GM18907 (cell line): Measurements from ENCODE around the gene TTC33.

Experiments
- ATAC-seq: cut with Tn5 transposase; IDR thresholded peaks from one replicate; pipeline ENCODE4 v1.9.1; 2021; ENCODE audit warnings: mild to moderate bottlenecking, moderate library complexity; ENCODE audit not compliant: unreplicated experiment

The TTC33 gene

DNA sequence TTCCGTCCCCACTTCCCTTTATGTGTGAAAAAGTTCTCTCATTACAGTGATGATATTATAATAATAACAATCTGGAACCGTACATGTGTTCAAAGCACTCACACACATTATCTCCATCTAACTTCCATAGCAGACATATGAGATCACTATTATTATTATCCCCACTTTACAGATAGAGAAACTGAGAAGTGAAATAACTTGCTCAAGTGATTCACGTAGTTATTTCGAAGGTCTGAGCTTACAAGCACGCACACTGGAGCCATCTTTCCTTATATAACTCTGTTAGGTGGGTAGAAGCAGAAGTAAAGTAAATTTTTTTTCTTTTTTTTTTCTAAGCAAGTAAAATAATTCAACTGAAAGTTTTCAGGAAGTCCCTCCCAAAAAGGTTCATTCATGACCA lies 139.0 kb downstream of the TTC33 start:
- no peak for ATAC-seq

DNA sequence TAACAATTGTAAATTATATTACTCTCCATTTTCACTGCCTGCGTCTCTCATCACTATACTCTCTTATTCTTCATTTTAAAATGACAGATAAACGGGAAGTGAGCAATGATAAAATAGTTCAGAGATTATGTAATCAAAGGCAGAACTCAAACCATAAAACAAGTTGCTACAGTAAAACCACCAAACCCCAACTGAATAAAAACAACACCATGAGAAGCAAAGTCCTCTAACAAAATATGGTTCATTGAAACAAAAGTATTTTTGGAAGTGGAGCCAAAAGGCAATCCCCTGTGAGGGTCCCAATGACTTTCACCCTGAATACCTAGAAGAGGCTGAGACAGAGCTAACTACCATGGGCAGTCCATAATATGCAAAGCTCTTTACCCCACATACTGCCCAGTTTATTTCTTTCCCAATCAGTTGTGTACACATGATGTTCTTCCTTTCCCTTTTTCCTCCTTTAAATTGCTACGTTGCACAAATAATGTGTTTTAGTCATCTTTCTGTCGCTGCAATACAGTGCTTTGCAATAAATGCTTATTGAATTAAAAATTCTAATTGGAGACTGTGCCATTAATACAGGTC lies 140.1 kb downstream of the TTC33 start:
- ATAC-seq: no peak

DNA sequence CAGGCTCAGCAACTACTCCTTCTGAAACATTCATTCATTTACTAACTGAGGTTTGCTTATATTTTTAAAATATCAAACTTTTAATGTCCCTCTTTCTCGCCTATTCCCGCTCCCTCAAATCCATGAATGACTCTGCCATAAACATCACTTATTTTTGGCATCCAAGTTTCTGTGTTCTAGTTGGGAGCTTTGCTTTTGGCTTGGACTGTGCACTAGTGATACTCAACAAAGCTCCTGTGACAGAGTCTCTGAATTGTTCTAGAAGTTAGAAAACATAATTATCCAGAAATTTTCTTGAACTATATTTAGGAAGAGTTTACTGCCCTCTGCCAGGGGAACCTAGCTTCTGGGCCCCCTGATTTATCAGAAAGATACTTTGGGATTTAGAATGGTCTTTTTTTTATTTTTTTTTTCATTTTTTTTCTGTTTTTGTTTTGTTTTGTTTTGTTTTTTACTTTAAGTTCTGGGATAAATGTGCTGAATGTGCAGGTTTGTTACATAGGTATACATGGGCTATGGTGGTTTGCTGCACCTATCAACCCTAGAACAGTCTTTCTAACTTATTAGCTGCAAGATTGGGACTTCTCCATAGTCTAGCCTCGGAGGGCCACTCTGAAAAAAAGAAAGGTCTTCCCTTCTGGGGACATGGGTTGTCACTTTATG lies 140.7 kb downstream of the TTC33 start:
- no peak for ATAC-seq

DNA sequence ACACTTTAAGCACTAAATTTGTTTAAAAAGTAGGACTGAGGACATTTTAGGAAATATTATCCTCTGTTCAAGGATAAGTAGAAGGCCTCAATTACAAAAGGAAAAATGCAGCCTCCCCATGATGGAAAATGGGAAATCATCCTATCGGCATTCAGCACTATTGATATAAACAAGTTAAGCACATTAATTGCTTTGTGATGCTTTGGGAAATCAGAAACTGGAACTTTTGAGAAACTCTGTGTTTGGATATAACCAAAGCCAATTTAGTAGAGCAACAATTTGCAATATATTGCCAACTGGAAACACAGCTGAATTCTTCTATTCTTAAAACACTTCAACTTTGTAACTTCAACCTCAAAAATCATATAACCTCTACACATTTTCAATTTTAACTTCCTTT lies 141.3 kb downstream of the TTC33 start:
- no peak for ATAC-seq

DNA sequence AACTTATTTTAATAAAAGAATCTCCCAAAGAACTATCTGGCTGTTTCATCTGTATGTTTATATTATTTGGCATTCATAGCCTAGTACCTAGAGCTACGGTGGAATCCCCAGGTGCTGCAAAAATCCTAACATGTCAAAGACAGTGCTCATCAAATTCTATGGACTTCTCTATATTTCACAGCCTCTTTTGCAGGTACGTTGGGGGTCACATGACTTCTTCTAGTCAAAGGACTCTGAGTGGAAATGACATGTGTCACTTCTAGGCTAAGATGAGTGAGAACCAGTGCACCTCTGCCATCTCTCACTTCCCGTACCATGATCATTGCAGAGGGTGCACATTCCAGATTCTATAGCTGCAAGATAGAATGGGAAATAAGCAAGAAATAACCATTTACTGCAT lies 148.6 kb downstream of the TTC33 start:
- no peak for ATAC-seq

DNA sequence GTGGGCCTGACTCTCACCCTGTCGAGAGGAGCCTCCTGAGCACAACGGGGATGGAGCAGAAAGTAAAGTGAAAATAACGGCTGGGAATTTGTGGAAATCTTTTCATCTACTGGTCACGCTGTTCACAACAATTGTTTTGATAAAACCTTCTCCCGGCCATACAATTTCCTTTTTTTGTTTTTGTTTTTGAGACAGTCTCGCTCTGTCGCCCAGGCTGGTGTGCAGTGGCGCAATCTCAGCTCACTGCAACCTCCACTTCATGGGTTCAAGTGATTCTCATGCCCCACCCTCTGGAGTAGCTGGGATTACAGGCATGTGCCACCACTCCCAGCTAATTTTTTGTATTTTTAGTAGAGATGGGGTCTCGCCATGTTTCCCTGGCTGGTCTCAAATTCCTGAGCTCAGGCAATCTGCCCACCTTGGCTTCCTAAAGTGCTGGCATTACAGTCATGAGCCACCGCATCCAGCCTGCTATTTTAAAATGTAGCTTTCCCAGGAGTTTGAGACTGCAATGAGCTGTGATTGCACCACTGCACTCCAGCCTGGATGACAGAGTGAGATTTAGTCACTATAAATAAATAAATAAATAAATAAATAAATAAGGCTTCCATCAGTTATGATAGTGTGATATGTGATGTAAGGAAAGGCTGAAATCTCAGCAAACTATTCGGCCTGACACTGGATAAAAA lies 149.5 kb downstream of the TTC33 start:
- no peak for ATAC-seq

DNA sequence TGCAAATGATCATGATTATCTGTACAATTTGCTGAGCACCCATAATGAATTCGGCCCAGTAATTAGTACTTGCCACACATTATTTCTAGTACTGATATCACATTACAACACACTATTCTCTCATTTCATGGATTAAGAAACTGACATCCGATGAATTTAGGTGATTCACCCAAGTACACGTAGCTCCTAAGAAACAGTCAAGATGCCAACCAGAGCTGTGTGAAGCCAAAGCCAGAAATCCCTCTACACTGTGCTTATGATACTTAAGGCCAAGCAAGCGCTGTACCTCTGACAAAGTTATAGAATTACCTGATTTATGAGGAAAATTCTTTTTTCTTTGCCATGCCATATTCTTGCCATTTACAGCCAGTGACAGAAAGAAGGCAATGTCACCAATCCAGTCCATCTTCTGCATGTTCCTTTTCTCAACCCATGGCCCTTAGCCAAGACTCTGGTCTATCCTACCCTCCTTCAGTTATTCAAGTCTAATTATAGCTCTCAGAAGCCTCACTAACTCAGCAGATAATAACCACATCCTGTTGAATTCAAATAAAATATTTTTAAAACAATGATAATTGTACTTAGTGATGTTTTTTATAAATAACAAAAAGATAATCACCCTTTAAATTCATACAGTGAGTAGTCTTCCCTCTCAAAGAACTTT lies 150.3 kb downstream of the TTC33 start:
- ATAC-seq: no peak

DNA sequence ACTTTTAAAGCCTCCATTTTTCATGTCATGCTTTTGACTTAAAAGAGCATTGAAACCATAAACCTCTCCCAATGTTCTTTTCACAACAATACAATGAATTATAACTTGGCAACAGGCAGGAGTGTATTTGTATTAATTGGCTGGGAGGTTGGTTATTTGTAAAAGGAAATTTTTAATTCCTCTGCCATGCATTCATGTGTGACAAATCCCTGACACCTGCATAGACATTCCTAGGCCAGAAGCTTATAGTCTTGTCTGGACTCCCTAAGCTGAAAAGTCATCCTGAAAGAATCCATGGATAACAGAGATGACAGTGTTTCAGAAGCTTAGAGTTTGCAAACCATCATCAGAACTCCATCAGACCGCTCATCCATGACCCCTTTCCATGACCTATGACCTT lies 152.4 kb downstream of the TTC33 start:
- ATAC-seq: no peak

DNA sequence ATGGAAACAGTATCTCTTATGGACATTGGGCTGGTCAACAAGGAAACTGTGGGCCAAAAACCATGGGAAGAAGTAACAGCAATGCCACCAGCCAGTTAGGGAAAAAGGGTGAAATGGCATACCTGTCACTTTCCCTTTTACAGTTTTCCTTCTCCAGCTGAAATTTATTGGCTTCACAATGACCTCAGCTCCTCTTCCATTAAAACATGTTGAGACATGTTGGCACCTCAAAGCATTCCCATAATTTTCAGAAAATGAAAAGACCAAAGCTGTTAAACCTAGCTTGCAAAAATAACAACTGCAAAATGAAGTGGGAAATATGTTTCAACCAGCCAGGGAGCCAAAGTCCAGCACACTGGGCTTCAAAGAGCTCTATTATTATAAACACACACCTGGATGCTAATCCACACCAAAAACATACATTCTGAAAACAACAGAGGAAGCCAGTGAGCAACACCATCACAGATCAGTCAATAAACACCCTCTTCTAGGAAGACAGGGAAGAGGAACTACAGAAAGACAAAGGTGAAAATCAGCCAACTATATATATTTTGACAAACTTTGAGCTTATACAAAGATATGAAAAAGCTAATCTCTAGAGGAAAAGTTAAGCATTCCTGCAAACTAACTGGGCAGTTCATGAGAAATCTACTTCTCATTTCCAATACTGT lies 154.4 kb downstream of the TTC33 start:
- ATAC-seq: no peak

DNA sequence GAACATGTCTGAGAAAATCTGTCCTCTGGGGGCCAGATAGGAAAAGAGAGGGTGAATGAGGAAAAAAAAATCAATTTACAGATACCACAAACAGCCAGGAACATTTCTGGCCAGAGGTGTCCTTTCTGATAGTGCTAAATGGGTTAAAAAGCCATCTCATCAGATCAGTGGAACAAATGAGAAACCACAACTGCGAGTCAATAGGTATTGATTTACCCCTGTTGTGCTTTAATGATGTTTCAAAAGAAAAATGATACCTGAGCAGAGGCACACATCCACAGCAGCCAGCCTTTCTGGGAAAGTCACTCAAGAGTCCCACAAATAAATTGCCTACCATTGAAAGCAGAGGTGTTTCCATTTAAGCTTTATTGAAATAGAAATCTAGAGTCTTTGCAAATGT lies 155.4 kb downstream of the TTC33 start:
- ATAC-seq: no peak

DNA sequence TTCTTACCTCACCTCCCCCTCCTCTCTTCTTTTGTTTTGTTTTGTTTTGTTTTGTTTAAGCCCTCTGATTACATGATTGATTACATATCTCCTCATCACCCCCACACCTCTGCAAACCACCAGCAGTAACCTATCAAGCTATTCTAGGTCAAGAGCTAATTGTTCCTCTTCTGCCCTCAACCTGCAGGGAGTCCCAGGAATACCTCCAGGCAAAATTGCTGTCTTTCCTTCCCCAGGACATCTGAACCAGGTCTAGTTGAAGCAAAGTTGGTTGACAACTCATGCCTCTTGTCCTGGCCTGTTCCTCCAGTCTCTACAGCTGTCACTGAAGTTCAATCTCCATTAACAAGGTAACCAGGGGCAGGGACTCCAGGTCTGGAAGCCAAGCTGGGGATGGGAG lies 156.1 kb downstream of the TTC33 start:
- no peak for ATAC-seq

DNA sequence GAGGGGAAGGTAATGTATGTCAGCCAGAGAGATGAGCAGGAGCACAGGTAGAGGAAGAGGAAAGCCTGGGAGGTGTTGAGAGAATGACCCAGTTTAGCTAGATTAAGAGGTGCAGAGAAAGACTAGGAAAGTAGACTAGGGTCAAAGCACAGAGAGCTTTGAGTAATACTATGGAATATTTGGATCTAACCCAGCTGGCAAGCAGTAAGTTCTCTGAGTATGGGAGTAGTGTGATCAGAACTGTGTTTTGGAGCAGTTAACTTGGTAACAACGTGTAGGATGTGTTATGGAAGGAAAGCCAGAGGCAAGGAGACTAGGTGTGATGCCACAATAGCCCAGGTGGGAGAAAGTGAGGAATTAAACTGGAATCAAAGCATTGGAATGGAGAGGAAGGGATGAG lies 160.9 kb downstream of the TTC33 start:
- no peak for ATAC-seq

DNA sequence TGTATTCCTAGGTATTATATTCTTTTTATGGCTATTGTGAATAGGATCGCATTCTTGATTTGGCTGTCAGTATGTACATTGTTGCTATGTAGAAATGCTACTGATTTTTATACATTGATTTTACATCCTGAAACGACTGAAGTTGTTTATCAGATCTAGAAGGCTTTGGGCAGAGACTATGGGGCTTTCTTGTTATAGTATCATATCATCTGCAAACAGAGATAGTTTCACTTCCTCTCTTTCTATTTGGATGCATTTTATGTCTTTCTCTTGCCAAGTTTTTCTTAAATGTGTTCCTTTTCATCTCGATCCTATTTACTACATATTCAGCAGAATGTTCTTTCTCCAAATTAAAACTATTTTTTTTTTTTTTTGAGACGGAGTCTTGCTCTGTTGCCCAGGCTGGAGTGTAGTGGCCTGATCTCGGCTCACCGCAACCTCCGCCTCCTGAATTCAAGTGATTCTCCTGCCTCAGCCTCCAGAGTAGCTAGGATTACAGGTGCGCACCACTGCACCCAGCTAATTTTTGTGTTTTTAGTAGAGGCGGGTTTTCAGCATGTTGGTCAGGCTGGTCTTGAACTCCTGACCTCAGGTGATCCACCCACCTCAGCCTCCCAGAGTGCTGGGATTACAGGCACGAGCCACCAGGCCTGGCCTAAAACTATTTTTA lies 163.9 kb downstream of the TTC33 start:
- ATAC-seq: peak; percentile 95

DNA sequence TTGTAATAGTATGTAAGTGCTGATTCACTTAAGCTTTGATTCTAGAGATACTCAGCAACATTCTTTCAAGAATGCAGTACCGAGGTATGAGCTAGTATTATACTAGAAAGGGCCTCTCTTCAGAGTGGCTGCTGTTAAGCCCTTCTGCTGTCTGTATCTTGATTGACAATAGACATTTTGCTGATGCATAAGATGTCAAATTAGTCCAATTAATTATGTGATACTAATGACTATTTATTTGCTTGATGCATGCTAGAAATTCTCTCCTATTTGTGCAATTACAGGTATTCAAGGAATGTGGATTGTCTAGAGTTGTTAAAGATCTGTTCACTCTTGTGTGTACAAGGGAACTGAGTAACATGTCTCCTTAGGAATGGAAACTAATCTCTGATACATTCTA lies 168.4 kb downstream of the TTC33 start:
- ATAC-seq: no peak

DNA sequence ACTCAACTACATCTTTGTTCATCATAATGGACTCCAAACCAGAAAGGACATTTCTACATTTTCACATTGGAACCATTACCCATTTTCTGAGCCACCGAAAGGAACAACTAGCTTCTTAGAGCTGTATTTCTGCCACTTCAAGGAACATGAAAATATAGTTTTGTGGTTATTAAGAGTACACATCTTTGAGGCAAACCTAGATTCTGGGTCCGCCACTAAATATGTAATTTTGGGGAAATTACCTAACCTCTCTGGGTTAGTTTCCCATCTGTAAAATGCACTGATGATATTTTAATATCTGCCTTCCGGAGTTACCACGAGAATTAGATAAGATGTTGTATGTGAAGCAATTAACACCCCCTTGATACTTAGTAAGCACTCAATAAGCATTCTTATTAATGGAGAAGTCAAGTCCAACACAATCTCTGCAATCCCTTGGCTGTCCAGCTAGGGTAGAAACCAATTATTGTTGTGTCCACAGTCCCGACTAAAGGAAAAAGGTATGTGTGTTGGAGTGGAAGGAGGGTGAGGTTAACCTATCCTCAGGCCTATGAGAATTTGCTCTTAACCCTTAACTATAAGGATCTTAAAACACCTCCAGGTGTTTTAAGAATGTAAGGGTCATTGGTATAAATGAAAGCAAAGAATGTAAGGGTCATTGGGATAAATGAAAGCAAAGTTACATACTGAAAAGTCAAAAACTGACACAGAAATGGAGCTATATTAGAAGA lies 170.1 kb downstream of the TTC33 start:
- no peak for ATAC-seq

DNA sequence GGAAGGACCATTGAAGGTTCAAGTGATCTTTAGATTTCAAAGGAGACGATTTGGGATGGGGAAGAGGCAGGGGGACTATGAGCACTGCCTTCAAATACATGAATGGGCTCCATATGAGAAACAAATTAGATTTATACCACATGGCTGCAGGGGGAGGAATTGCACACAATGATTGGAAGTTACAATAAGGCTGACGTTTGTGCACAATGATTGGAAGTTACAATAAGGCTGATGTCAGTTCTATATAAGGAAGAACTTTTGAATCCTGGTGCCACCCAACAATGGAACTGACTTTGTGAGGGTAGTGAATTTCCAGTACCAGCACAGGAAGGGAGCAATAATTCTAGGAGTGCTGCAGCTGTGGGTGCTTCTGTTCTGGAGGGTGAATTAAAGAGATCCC lies 171.7 kb downstream of the TTC33 start:
- ATAC-seq: no peak

DNA sequence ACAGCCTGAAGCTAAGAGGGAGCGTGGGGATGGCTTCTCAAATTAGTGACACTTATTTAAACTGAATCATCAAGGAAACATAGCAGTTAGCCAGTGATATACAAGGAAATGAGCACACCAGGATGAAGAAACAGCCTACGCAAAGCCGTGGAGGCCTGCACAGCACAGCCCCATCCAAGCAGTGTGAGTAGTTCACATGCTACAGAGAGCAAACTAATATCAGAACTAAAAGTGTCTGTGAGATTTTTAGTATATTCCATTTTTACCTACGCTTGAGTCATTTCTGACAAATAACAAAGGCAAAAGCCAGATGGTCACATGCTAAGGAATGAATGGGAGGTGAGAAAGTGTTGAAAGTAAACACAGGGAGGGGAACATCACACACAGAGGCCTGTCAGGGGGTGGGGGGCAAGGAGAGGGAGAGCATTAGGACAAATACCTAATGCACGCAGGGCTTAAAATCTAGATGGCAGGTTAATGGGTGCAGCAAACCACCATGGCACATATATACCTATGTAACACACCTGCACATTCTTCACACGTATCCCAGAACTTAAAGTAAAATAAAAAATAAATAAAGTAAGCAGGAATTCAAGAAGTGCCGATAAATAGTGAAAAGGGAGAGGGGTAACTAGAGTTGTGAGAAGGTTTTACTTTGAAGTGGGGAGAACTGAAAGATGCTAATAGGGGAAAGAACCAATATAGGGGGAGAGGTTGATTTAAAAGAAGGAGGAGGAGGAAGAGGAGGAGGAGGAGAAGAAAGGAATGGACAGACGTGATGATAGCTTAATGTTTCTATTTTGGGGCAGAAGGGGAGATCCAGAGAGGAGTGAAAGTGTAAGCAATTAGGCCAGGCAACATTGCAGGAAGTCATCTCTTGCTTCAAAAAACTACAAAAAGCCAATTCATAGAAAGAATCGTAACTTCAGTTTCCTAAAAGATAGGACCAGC lies 177.0 kb downstream of the TTC33 start:
- ATAC-seq: peak; percentile 91

DNA sequence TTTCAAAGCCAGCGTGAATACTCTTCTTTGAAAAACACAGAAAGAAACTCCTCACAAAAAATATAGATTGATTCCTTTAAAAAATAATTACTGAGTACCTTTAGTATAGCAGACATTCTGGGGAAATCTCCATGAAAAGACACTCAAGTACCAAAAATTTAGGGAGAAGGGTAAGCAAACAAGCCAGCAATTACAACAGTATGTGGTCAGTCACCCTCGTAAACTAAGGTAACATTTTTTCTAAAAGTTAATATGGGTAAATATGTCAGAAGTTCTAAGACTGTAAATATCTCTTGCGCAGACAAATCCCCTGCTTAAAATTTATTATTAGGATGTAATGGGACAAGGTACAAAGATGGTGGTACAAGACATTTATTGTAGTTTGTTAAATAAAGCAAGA lies 178.0 kb downstream of the TTC33 start:
- ATAC-seq: no peak

DNA sequence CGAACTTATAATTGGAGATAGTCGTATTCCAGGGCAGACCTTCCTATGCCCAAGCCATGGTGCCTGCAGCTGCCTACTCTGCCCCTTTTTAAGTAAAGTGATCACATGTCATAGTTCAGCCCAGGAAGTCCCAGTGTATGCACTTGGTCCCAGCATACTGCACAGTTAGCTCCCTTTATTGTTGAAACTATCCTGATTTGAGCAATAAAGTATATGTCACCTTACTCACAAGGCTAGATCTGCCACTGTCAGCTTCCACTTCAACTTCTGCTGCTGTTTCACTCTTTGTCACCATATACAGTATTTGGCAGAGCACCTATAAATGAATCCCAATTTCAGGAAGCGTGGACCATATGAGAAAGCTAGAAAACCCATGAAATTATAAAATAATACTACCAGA lies 179.8 kb downstream of the TTC33 start:
- no peak for ATAC-seq
